T1000 (cell line): ENCODE results near the gene ASCL1.

Experiments used
- DNase-seq: peaks from one replicate; lab custom pipeline; 2025; ENCODE audit warnings: mixed read lengths; lab: John Stamatoyannopoulos, UW

ASCL1 gene

GRCh38 chr12:102977945-102978706, 20.7 kb downstream of the ASCL1 start:
- DNase-seq: no peak

- DNase-seq: no peak
Observed at GRCh38 chr12:102980350-102980749, 22.9 kb downstream of the ASCL1 start.

DNA sequence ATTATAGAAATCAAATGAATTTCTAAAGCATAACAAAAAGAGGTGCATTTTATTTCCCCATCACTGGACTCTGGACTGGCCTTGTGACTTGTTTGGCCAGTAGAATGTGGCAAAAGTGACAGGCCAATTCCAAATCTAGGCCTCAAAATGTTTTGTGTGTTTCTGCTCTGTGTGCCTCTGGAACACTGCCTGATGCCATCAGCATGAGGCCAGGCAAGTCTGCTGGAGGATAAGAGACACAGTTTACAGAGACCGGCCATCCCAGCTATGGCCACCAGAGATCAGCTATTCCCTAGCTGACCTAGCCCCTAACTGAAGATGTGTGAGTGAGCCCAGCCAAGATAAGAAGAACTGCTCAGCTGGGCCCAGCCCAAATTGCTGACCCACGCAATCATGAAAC, 32.9 kb downstream of the ASCL1 start:
- DNase-seq: no peak

- no peak for DNase-seq
Observed at GRCh38 chr12:102992297-102992696, 34.8 kb downstream of the ASCL1 start.

- DNase-seq: no peak
Observed at GRCh38 chr12:102992720-102993119, 35.2 kb downstream of the ASCL1 start.

DNA sequence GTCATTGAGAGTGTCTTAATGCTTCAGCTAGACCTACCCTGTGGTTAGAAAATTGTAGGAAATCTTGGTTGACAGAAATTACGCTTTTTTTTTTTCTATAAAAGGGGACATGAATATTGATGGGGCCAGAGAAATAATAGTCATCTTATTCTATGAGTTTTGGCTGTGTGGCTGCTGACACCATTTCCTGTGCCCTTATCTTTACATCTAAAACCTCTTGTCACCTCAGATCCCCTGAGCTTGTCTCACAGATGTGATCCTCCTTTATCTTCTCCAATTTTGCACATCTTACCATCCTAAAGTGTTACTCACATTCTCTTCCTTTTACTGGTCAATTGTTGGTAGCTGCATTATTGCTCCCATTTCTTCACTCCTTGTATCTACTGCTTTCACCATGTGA, 36.1 kb downstream of the ASCL1 start:
- DNase-seq: no peak

- no peak for DNase-seq
Observed at GRCh38 chr12:102995372-102995771, 37.9 kb downstream of the ASCL1 start.
